Left renal cortex interstitium (tissue), 4 donors: ENCODE measurements around the gene EPS8. TPM values are rescaled to one million over a fixed set of nuclear protein-coding genes. Genes with fewer than 3 reads are reported as not detected.

Experiments
- DNase-seq, 4 donors: peaks; one replicate each; pipeline ENCODE4 v3.0.0-alpha.2; 2013; ENCODE audit warnings: low read depth in 4 of 4, low spot score in 2 of 4, missing footprints in 1 of 4
- polyA plus RNA-seq, 4 donors: library from polyadenylated mRNA; unstranded; fragments of 120-200 nt; gene quantifications; one replicate each; pipeline ENCODE4 v1.2.1, GENCODE V29; 2013; ENCODE audit not compliant: insufficient read length in 4 of 4

EPS8 gene
- polyA plus RNA-seq, 4 donors: 48.3 to 65.0 (median 59.8) TPM

GRCh38 chr12:15584366-15585041 is 204.7 kb downstream of the EPS8 start:
- DNase-seq: no peak

DNA sequence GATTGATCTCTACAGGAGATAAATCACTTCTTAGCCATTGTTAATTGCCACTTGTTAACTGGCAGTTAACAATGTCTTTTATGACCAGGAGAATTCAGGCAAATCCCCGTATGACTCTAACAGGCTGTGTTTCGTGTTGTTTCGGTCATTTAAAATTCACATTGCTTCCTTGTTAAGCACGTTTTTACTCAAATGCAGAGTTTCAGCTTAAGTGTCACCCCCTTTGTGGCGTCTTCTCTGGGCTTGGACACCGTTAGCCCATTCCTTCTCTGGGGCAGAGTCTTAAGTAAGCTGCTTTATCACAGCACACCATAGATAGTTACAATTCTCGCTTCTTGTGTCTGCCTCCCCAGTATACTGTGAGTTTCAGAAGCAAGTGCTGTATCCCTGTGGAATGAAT is 205.4 kb downstream of the EPS8 start:
- no peak for DNase-seq

DNA sequence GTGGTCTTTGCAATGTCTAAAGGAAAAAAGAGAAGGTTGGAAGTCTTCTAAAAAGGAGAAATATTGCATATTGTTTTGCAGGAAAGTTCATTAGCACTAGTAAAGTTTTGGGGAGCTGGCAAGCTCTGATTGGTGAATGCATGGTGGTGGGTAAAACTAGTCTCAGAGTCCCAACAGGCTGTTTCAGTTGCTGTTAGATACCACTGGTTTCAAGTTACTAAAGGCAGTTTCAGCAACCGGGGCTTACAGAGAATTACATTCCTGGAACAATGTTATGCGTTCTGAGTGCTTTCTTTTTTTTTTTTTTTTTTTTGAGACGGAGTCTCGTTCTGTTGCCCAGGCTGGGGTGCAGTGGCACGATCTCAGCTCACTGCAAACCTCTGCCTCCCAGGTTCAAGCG is 208.2 kb downstream of the EPS8 start:
- no peak for DNase-seq

DNA sequence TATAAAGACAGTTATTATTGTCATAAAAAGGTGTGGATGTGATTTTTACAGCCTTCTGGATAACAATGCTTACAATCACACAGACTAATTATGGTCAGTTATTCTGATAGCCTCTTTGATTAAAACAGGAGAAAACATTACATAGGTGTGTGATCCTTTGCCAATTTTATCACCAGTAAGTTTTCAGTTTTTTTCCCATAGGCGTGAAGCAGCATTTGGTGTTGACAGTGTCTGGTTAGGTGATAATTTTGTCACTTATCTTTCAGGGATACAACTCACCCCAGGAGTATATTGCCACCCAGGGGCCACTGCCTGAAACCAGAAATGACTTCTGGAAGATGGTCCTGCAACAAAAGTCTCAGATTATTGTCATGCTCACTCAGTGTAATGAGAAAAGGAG is 208.8 kb downstream of the EPS8 start:
- no peak for DNase-seq

DNA sequence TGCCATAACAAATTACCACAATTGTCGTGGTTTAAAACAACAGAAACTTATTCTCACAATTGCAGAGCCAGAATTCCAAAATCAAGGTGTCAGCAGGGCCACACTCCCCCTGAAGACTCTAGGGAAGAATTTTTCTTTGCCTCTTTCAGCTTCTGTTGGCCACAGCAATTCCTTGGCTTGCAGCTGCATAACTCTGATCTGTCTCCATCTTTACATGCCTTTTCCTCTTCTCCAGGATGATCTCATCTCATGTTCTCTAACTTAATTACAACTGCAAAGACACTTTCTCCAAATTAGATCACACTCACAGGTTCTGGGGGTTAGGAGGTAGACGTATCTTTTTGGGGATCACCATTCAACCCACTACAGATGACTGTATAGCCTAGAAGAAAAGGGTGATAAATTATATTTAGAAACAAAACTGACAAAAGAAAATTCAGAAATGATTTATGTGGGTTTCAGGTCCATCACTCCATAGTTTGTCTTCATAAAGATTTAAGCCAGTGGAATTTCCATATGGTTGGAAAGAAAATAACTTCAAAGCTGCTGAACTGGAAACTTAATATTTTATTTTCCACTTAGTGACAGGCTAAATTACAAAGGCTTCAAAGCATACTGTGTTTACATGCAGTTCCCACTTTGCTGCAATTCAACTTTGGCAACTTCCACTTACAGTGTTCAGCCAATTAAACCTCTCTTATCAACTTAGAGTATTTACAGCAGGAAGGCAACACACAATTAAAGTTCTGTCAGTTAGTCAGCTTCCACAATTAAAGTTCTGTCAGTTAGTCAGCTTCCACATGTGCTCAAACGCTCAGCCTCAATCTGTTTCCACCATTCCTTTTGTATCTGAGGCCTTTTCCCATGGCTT is 213.3 kb downstream of the EPS8 start:
- no peak for DNase-seq

- DNase-seq: no peak
These were observed 214.8 kb downstream of the EPS8 start for GRCh38 chr12:15574353-15574752.

Other genes starting within 250 kb of the EPS8 start
- 100 to 1,000 TPM; 148 to 189 (median 176) TPM for gene STRAP, start 93.0 kb upstream of the EPS8 start, polyA plus RNA-seq
- gene DERA, start 121.9 kb upstream of the EPS8 start, polyA plus RNA-seq: 10 to 100 TPM; 44.7 to 48.4 (median 46.8) TPM